Body of pancreas (tissue), 4 donors: Measurements from ENCODE around the gene C14orf119. TPM values are rescaled to one million over a fixed set of nuclear protein-coding genes. Genes with fewer than 3 reads are reported as not detected.

ENCODE experiments used
- ATAC-seq: fragments of 150-250 bp; one replicate; pipeline ENCODE4 v1.9.1; 2016
- DNase-seq, 4 donors: peaks; one replicate each; pipeline ENCODE4 v3.0.0-alpha.2; 2019
- H3K27ac ChIP-seq, 4 donors: fragments of 200-600 bp; sonication (generic); 1 replicate in 3 of 4; 2 replicates in 1 of 4; pipeline versions ENCODE4 v1.5.1 to v1.6.1; 2016 to 2019; ENCODE audit warnings: mild to moderate bottlenecking in 1 of 4, mixed read lengths in 1 of 4, moderate library complexity in 1 of 4
- H3K27me3 ChIP-seq, 2 donors: fragments of 200-600 bp; sonication (generic); one replicate each; pipeline ENCODE4 v1.6.0; 2016; ENCODE audit warnings: mild to moderate bottlenecking in 1 of 2
- H3K36me3 ChIP-seq, 2 donors: fragments of 200-600 bp; sonication (generic); replicated peaks in 1 of 2; 2 replicates each; pipeline ENCODE4 v1.5.1; 2016; ENCODE audit warnings: low read depth in 2 of 2; ENCODE audit not compliant: insufficient read depth in 1 of 2
- H3K4me1 ChIP-seq: fragments of 200-600 bp; sonication (generic); one replicate; pipeline ENCODE4 v1.6.0; 2016
- H3K4me3 ChIP-seq, 2 donors: fragments of 200-600 bp; sonication (generic); 1 replicate in 1 of 2; 2 replicates in 1 of 2; pipeline ENCODE4 v1.5.1; 2016 to 2019
- H3K9me3 ChIP-seq, 3 donors: fragments of 200-600 bp; sonication (generic); 1 replicate in 2 of 3; 2 replicates in 1 of 3; pipeline ENCODE4 v1.5.1; 2016
- CTCF ChIP-seq, 7 experiments: fragments of 450-650 bp in 4 of 7; fragments of 200-600 bp in 3 of 7; sonication (generic) in 3 of 7; IDR thresholded peaks; one replicate each; pipeline ENCODE4 v1.5.1; 2016 to 2019; ENCODE audit warnings: antibody characterized with exemption in 7 of 7
- POLR2A ChIP-seq, 3 donors: fragments of 450-650 bp; IDR thresholded peaks; one replicate each; pipeline ENCODE4 v1.6.1; 2016; ENCODE audit warnings: antibody characterized with exemption in 3 of 3, mild to moderate bottlenecking in 2 of 3
- whole genome bisulfite sequencing, 2 donors: methylation state at CpG; one replicate each; pipeline ENCODE4 v1.1.5; 2017; 5-methylcytosine and 5-hydroxymethylcytosine counted together
- intact Hi-C: fragments of 100-400 bp; cut with DNase I; formaldehyde crosslinking; loops from one replicate; pipeline ENCODE4 v1.15.1; 2023
- total RNA-seq, 2 donors: library from RNA; depleted of rRNA; stranded (reverse); fragments of >200 nt; gene quantifications; one replicate each; pipeline ENCODE4 v1.1.0, GENCODE V29; 2016

C14orf119 gene
- total RNA-seq, 2 donors from 2014 or later = 3.6 to 7.0 TPM

- no peak for DNase-seq
- TF ChIP-seq CTCF (IDR thresholded peaks at IDR 0.05) (no peak), POLR2A (IDR thresholded peaks at IDR 0.05) (no peak)
- no peaks in the 10 kb centered on the region for H3K9me3 ChIP-seq
- no peak overlapping the region for H3K4me3 ChIP-seq
- H3K4me1 ChIP-seq = peaks cover 17% of the 10 kb centered on the region
- ATAC-seq = no peak
- H3K36me3 ChIP-seq = no peaks in the 10 kb centered on the region
- 81 to 85% methylated on average over 4 of the region's 4 CpGs for WGBS, 2 donors
- intact Hi-C loops = no loop called here
- H3K27me3 ChIP-seq = no peaks in the 10 kb centered on the region
- no peak overlapping the region for H3K27ac ChIP-seq
Measured at GRCh38 chr14:23142826-23143225, 47.5 kb downstream of the C14orf119 start.

- intact Hi-C loops = no loop called here
- DNase-seq = no peak
- no peaks in the 10 kb centered on the region for H3K36me3 ChIP-seq
- no peak overlapping the region for H3K4me3 ChIP-seq
- H3K27ac ChIP-seq = no peak overlapping the region
- WGBS, 2 donors = 32 to 67% methylated on average over 1 of the region's 1 CpG
- H3K27me3 ChIP-seq = no peaks in the 10 kb centered on the region
- TF ChIP-seq POLR2A (IDR thresholded peaks at IDR 0.05) (no peak), CTCF (IDR thresholded peaks at IDR 0.05) (no peak)
- peaks cover 20% of the 10 kb centered on the region for H3K4me1 ChIP-seq
- H3K9me3 ChIP-seq = no peaks in the 10 kb centered on the region
- ATAC-seq = no peak
Measured at GRCh38 chr14:23143911-23144310, 48.6 kb downstream of the C14orf119 start.

- intact Hi-C loops = no loop called here
- ATAC-seq (no peak), DNase-seq (no peak)
- H3K27ac ChIP-seq = no peak overlapping the region
- TF ChIP-seq POLR2A (IDR thresholded peaks at IDR 0.05) (no peak), CTCF (IDR thresholded peaks at IDR 0.05) (no peak)
- no peaks in the 10 kb centered on the region for H3K36me3 ChIP-seq
- no peaks in the 10 kb centered on the region for H3K9me3 ChIP-seq
- H3K27me3 ChIP-seq = no peaks in the 10 kb centered on the region
- 65 to 76% methylated on average over 4 of the region's 4 CpGs for WGBS, 2 donors
- no peak overlapping the region for H3K4me3 ChIP-seq
- H3K4me1 ChIP-seq = peaks cover 20% of the 10 kb centered on the region
Measured at GRCh38 chr14:23145794-23146350, 50.6 kb downstream of the C14orf119 start.

GRCh38 chr14:23146351-23146910, 51.1 kb downstream of the C14orf119 start:
- no peak for TF ChIP-seq CTCF (IDR thresholded peaks at IDR 0.05)
- TF ChIP-seq POLR2A (IDR thresholded peaks at IDR 0.05) = no peak
- ATAC-seq (no peak), DNase-seq (no peak)
- Histone ChIP-seq H3K27ac (no peak overlapping the region), H3K27me3 (no peaks in the 10 kb centered on the region), H3K4me3 (no peak overlapping the region), H3K4me1 (peaks cover 20% of the 10 kb centered on the region), H3K36me3 (no peaks in the 10 kb centered on the region), H3K9me3 (no peaks in the 10 kb centered on the region)
- intact Hi-C loops = no loop called here
- 79 to 80% methylated on average over 1 to 2 of the region's 2 CpGs for WGBS, 2 donors

GRCh38 chr14:23146980-23147379, 51.7 kb downstream of the C14orf119 start:
- Histone ChIP-seq H3K27ac (no peak overlapping the region), H3K36me3 (no peaks in the 10 kb centered on the region), H3K27me3 (no peaks in the 10 kb centered on the region), H3K9me3 (no peaks in the 10 kb centered on the region), H3K4me1 (peaks cover 21% of the 10 kb centered on the region), H3K4me3 (no peak overlapping the region)
- TF ChIP-seq CTCF (IDR thresholded peaks at IDR 0.05) (no peak), POLR2A (IDR thresholded peaks at IDR 0.05) (no peak)
- 96 to 97% methylated on average over 4 of the region's 4 CpGs for WGBS, 2 donors
- ATAC-seq (no peak), DNase-seq (no peak)
- intact Hi-C loops = no loop called here
